Breast epithelium (tissue), 4 donors: Measurements from ENCODE around the gene LPAR5. TPM values are rescaled to one million over a fixed set of nuclear protein-coding genes. Genes with fewer than 3 reads are reported as not detected.

Source experiments
- DNase-seq, 2 donors: peaks; one replicate each; pipeline ENCODE4 v3.0.0-alpha.2; 2019; ENCODE audit warnings: low spot score in 2 of 2
- H3K27ac ChIP-seq, 2 donors: fragments of 200-600 bp; sonication (generic) in 1 of 2; one replicate each; pipeline ENCODE4 v1.5.1; 2016 to 2019; ENCODE audit warnings: mild to moderate bottlenecking in 1 of 2
- H3K27me3 ChIP-seq, 2 donors: fragments of 200-600 bp; sonication (generic) in 1 of 2; one replicate each; pipeline versions ENCODE4 v1.5.1 to v1.6.0; 2017 to 2019; ENCODE audit warnings: control low read depth in 1 of 2, mild to moderate bottlenecking in 1 of 2
- H3K36me3 ChIP-seq: fragments of 200-600 bp; one replicate; pipeline ENCODE4 v1.5.1; 2019
- H3K4me1 ChIP-seq, 2 donors: fragments of 200-600 bp; sonication (generic); one replicate each; pipeline ENCODE4 v1.5.1; 2016 to 2019; ENCODE audit warnings: control low read depth in 1 of 2
- H3K4me3 ChIP-seq, 3 donors: fragments of 200-600 bp; sonication (generic); 1 replicate in 2 of 3; 2 replicates in 1 of 3; pipeline ENCODE4 v1.5.1; 2016 to 2019; ENCODE audit warnings: mild to moderate bottlenecking in 3 of 3, moderate library complexity in 2 of 3
- H3K9me3 ChIP-seq, 2 donors: fragments of 200-600 bp; sonication (generic) in 1 of 2; one replicate each; pipeline ENCODE4 v1.5.1; 2016 to 2019; ENCODE audit warnings: control low read depth in 1 of 2
- CTCF ChIP-seq, 3 donors: fragments of 450-650 bp; IDR thresholded peaks; one replicate each; pipeline ENCODE4 v1.5.1; 2016 to 2017; ENCODE audit warnings: antibody characterized with exemption in 3 of 3, mild to moderate bottlenecking in 3 of 3, moderate library complexity in 3 of 3
- POLR2A ChIP-seq: fragments of 450-650 bp; IDR thresholded peaks from one replicate; pipeline ENCODE4 v1.6.1; 2016; ENCODE audit warnings: antibody characterized with exemption, mild to moderate bottlenecking, moderate library complexity
- POLR2AphosphoS5 ChIP-seq, 3 donors: sonication (generic); formaldehyde crosslinking; IDR thresholded peaks; one replicate each; pipeline ENCODE4 v1.6.1; 2017; ENCODE audit warnings: antibody characterized with exemption in 3 of 3
- intact Hi-C: fragments of 100-400 bp; cut with DNase I; formaldehyde crosslinking; loops from one replicate; pipeline ENCODE4 v1.15.1; 2023; ENCODE audit warnings: low total_unique reads
- total RNA-seq, 3 donors: library from RNA; depleted of rRNA; stranded (reverse); fragments of >200 nt; gene quantifications; one replicate each; pipeline ENCODE4 v1.1.0, GENCODE V29; 2016

Gene LPAR5
- total RNA-seq, 3 donors from 2014 or later: 0.98 to 1.8 (median 1.8) TPM

GRCh38 chr12:6615802-6616201, 20.0 kb downstream of the LPAR5 start:
- H3K9me3 ChIP-seq: no peaks in the 10 kb centered on the region
- intact Hi-C loops: loop anchor here (10.0 kb wide), 1 partner anchor 209 kb away; the partner anchor contains the start of genes GPR162 and P3H3
- H3K4me1 ChIP-seq: peaks cover 5 to 23% of the 10 kb centered on the region in 2 donors
- no peak for DNase-seq
- H3K27ac ChIP-seq: peak overlapping the region; percentile 44 to 48
- no peaks in the 10 kb centered on the region for H3K27me3 ChIP-seq
- no peaks in the 10 kb centered on the region for H3K36me3 ChIP-seq
- no peak overlapping the region for H3K4me3 ChIP-seq
- TF ChIP-seq CTCF (IDR thresholded peaks at IDR 0.05): no peak
- no peak for TF ChIP-seq POLR2A
- TF ChIP-seq POLR2AphosphoS5 (IDR thresholded peaks at IDR 0.05): no peak

GRCh38 chr12:6614513-6615172, 21.1 kb downstream of the LPAR5 start:
- Histone ChIP-seq H3K4me1 (peaks cover 5 to 23% of the 10 kb centered on the region in 2 donors), H3K27me3 (no peaks in the 10 kb centered on the region), H3K36me3 (no peaks in the 10 kb centered on the region), H3K4me3 (peak overlapping the region in 1 of 3 donors; percentile 5), H3K27ac (peak overlapping the region; percentile 92 to 98), H3K9me3 (no peaks in the 10 kb centered on the region)
- TF ChIP-seq CTCF (IDR thresholded peaks at IDR 0.05) (no peak), POLR2A (no peak), POLR2AphosphoS5 (IDR thresholded peaks at IDR 0.05) (no peak)
- no peak for DNase-seq
- intact Hi-C loops: loop anchor here (10.0 kb wide), 1 partner anchor 210 kb away; the partner anchor contains the start of genes GPR162 and P3H3

GRCh38 chr12:6613776-6614512, 21.8 kb downstream of the LPAR5 start:
- intact Hi-C loops: loop anchor here (10.0 kb wide), 1 partner anchor 211 kb away; the partner anchor contains the start of genes GPR162 and P3H3
- no peaks in the 10 kb centered on the region for H3K9me3 ChIP-seq

GRCh38 chr12:6613015-6613775, 22.6 kb downstream of the LPAR5 start:
- Histone ChIP-seq H3K4me1 (peaks cover 5 to 23% of the 10 kb centered on the region in 2 donors), H3K27me3 (no peaks in the 10 kb centered on the region), H3K36me3 (no peaks in the 10 kb centered on the region), H3K27ac (peak overlapping the region; percentile 92 to 98), H3K9me3 (no peaks in the 10 kb centered on the region), H3K4me3 (peak overlapping the region in 2 of 3 donors; percentile 25 to 52)
- intact Hi-C loops: loop anchor here (10.0 kb wide), 1 partner anchor 212 kb away; the partner anchor contains the start of genes GPR162 and P3H3
- TF ChIP-seq POLR2A: no peak
- TF ChIP-seq POLR2AphosphoS5 (IDR thresholded peaks at IDR 0.05): peak in 1 of 3 donors; percentile 22
- DNase-seq: peak; percentile 82 to 89

More at GRCh38 chr12:6613776-6614512, 21.8 kb downstream of the LPAR5 start:
- TF ChIP-seq POLR2AphosphoS5 (IDR thresholded peaks at IDR 0.05) (peak; percentile 52 to 68 (median 54)), POLR2A (no peak), CTCF (IDR thresholded peaks at IDR 0.05) (peak in 1 of 3 donors; percentile 13)
- Histone ChIP-seq H3K27ac (peak overlapping the region; percentile 92 to 98), H3K36me3 (no peaks in the 10 kb centered on the region), H3K4me1 (peaks cover 5 to 23% of the 10 kb centered on the region in 2 donors), H3K27me3 (no peaks in the 10 kb centered on the region), H3K4me3 (peak overlapping the region in 2 of 3 donors; percentile 25 to 52)
- DNase-seq: peak; percentile 93

- Histone ChIP-seq H3K27ac (peak overlapping the region; percentile 92 to 98), H3K4me3 (peak overlapping the region in 2 of 3 donors; percentile 25 to 52)
These were observed 23.1 kb downstream of the LPAR5 start for GRCh38 chr12:6612652-6613014.

More at GRCh38 chr12:6612652-6613014, 23.1 kb downstream of the LPAR5 start:
- Histone ChIP-seq H3K27me3 (no peaks in the 10 kb centered on the region), H3K9me3 (no peaks in the 10 kb centered on the region), H3K36me3 (no peaks in the 10 kb centered on the region), H3K4me1 (peaks cover 5 to 23% of the 10 kb centered on the region in 2 donors)
- TF ChIP-seq POLR2A (no peak), CTCF (IDR thresholded peaks at IDR 0.05) (no peak), POLR2AphosphoS5 (IDR thresholded peaks at IDR 0.05) (no peak)
- DNase-seq: no peak
- intact Hi-C loops: loop anchor here (10.0 kb wide), 1 partner anchor 212 kb away; the partner anchor contains the start of genes GPR162 and P3H3
